ENCODE data around the gene PPP1R12B.

DNA sequence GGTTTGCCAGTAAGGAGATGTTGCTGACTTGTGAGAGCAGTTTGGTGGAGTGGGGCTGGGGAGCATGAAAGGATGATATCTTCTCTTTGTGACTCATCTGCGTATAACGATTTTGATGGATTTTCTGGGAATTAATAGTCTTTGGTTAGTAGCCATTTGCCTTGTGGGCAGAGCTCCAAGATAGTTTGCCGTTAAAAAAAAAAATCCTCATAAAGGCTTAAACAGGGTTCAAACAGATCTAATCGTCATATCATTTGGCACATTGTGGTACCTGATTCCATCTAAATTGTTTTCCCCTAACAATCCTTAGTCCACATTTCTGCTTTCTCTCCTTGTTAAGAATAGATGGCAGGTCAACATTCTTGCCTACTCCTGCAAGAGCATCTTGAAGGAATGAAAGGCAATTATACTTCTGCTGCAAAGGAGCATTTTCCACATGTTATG, 168.0 kb downstream of the PPP1R12B start:
- TF ChIP-seq, protein P1, sequence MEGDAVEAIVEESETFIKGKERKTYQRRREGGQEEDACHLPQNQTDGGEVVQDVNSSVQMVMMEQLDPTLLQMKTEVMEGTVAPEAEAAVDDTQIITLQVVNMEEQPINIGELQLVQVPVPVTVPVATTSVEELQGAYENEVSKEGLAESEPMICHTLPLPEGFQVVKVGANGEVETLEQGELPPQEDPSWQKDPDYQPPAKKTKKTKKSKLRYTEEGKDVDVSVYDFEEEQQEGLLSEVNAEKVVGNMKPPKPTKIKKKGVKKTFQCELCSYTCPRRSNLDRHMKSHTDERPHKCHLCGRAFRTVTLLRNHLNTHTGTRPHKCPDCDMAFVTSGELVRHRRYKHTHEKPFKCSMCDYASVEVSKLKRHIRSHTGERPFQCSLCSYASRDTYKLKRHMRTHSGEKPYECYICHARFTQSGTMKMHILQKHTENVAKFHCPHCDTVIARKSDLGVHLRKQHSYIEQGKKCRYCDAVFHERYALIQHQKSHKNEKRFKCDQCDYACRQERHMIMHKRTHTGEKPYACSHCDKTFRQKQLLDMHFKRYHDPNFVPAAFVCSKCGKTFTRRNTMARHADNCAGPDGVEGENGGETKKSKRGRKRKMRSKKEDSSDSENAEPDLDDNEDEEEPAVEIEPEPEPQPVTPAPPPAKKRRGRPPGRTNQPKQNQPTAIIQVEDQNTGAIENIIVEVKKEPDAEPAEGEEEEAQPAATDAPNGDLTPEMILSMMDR (IDR thresholded peaks at IDR 0.05; ENCODE audit: borderline replicate concordance, extremely low read depth, low read length, poor library complexity, severe bottlenecking), result no peak
- no peak for TF ChIP-seq EZH2 (IDR thresholded peaks at IDR 0.05; ENCODE audit: borderline replicate concordance, low read depth, low read length, severe bottlenecking)
